BJ (cell line): Measurements from ENCODE around the gene TRIM59. TPM values are rescaled to one million over a fixed set of nuclear protein-coding genes. Genes with fewer than 3 reads are reported as not detected.

ENCODE experiments used
- CTCF ChIA-PET: fragments of 350-600 bp; formaldehyde crosslinking; extraction: SDS; loops from one replicate; lab custom pipeline; 2021; ENCODE audit warnings: antibody characterized with exemption, inconsistent platforms; lab: Yijun Ruan, JAX
- POLR2A ChIA-PET: fragments of 300-600 bp; sonication (Branson Sonifier 250); formaldehyde crosslinking; extraction: SDS; loops from one replicate; lab custom pipeline; 2021; ENCODE audit warnings: antibody characterized with exemption; lab: Charles Lee
- DNase-seq: peaks from one replicate; pipeline ENCODE4 v3.0.0-alpha.2; 2011; ENCODE audit warnings: low read depth
- H3K27me3 ChIP-seq: 2 replicates; pipeline ENCODE4 v1.6.0; 2011; ENCODE audit warnings: low read length; ENCODE audit not compliant: control insufficient read depth, insufficient read depth
- H3K36me3 ChIP-seq: 2 replicates; pipeline ENCODE4 v1.5.1; 2011; ENCODE audit warnings: low read length; ENCODE audit not compliant: control insufficient read depth, insufficient read depth
- H3K4me3 ChIP-seq: 2 replicates; pipeline ENCODE4 v1.5.1; 2011; ENCODE audit warnings: low read depth, mild to moderate bottlenecking, control low read depth, low read length
- polyA plus RNA-seq: library from polyadenylated mRNA; depleted of rRNA; stranded (reverse); fragments of >200 nt; gene quantifications from 2 replicates; pipeline ENCODE4 v1.2.3, GENCODE V29; 2011
- TF ChIP-seq, protein P1 (sequence below): IDR thresholded peaks from 2 replicates; pipeline ENCODE4 v1.5.1; 2011; ENCODE audit warnings: low read depth, mild to moderate bottlenecking, control low read depth, inconsistent platforms, low read length, moderate library complexity; ENCODE audit not compliant: insufficient read depth

Gene TRIM59
- polyA plus RNA-seq, 1 experiment: 10.3 TPM

DNA sequence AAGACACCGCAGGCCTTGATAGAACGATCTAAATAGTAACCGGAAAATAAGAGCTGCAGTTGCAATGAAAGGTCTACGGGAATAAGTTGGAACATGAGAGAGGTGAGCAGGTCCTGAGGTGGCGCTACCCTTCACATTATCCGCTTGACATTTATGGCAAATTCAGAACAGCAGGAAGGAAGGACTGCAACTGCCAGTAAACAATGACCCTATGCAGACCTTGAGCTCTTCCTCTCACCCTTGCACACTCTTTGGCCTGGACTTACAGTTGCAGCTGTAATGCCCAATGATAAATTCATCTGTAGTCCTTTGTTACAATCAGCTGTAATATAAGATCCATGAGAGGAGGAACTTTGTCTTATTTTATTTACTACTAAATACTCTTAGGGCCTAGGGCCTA, 32.3 kb upstream of the TRIM59 start:
- ChIA-PET POLR2A (no interaction called here), CTCF (interaction anchor here (0.9 to 1.3 kb wide), 3 partner anchors 31 to 67 kb away, joined by 3 to 4 read pairs (median 3); no protein-coding TSS in a partner anchor)
- no peak for DNase-seq
- Histone ChIP-seq H3K27me3 (no peaks in the 10 kb centered on the region), H3K36me3 (no peaks in the 10 kb centered on the region), H3K4me3 (no peak overlapping the region)
- TF ChIP-seq, protein P1, sequence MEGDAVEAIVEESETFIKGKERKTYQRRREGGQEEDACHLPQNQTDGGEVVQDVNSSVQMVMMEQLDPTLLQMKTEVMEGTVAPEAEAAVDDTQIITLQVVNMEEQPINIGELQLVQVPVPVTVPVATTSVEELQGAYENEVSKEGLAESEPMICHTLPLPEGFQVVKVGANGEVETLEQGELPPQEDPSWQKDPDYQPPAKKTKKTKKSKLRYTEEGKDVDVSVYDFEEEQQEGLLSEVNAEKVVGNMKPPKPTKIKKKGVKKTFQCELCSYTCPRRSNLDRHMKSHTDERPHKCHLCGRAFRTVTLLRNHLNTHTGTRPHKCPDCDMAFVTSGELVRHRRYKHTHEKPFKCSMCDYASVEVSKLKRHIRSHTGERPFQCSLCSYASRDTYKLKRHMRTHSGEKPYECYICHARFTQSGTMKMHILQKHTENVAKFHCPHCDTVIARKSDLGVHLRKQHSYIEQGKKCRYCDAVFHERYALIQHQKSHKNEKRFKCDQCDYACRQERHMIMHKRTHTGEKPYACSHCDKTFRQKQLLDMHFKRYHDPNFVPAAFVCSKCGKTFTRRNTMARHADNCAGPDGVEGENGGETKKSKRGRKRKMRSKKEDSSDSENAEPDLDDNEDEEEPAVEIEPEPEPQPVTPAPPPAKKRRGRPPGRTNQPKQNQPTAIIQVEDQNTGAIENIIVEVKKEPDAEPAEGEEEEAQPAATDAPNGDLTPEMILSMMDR: no peak

DNA sequence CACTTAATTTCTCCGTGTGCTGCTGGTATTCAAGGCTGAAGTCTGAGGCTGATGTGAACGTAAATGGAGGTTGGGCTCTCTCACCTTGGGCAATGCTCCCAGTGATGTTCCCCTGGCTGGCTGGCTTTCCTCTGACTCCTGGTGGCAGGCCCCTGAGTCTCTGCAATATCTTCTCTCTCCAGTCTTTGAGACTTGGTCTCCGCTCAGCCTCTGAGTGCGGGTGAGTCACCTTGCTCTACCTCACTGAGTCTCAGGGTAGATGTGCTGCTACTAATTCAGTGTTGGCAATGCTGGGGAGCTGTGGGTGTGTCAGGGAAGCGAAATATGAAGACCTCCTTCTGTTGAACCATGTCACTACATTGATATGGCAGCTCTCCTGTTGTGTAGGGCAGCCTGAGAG, 31.3 kb upstream of the TRIM59 start:
- Histone ChIP-seq H3K27me3 (no peaks in the 10 kb centered on the region), H3K36me3 (no peaks in the 10 kb centered on the region), H3K4me3 (no peak overlapping the region)
- POLR2A ChIA-PET: no interaction called here
- no peak for DNase-seq
- TF ChIP-seq, protein P1: no peak
- CTCF ChIA-PET: interaction anchor here (0.6 to 1.3 kb wide), 2 partner anchors 23 to 30 kb away, joined by 3 to 4 read pairs; no protein-coding TSS in a partner anchor

DNA sequence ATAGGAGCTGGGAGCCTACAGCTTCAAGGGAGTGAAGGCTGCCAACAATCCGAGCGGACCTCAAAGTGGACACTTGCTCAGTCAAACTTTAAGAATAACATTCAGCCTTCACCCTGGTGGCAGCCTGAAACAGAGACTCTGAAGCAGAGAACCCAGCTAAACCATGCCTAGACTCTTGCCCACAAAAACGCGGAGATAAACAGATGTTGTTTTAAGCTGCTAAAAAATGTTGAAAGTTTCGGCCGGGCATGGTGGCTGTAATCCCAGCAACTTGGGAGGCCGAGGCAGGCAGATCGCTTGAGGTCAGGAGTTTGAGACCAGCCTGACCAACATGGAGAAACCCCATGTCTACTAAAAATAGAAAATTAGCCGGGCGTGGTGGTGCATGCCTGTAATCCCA, 29.8 kb upstream of the TRIM59 start:
- Histone ChIP-seq H3K4me3 (no peak overlapping the region), H3K27me3 (no peaks in the 10 kb centered on the region), H3K36me3 (no peaks in the 10 kb centered on the region)
- ChIA-PET CTCF (interaction anchor here (0.6 to 1.3 kb wide), 3 partner anchors 19 to 67 kb away, joined by 3 read pairs; no protein-coding TSS in a partner anchor), POLR2A (no interaction called here)
- TF ChIP-seq, protein P1: no peak
- no peak for DNase-seq

DNA sequence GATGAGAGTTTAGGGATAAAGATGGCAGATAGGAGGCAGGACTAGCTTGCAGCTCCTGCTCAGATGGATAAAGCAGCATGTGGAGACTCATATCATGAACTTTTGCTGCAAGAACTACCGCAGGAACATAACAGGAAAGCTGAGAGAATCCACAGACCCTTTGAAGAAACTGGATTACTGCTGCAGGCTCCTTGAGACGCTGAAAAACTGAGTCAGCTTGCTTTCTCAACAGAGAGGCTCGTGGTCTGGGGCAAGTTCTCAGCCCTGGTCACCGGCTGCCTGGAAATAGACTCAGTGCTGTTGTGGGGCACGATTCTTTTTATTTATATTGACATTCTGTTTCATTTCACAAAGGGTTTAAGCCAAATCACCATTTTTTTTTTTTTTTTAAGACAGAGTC, 28.8 kb upstream of the TRIM59 start:
- H3K36me3 ChIP-seq: no peaks in the 10 kb centered on the region
- TF ChIP-seq, protein P1: no peak
- no peak for DNase-seq
- H3K27me3 ChIP-seq: no peaks in the 10 kb centered on the region
- H3K4me3 ChIP-seq: no peak overlapping the region
- ChIA-PET POLR2A (no interaction called here), CTCF (interaction anchor here (0.6 to 1.3 kb wide), 4 partner anchors 20 to 124 kb away, joined by 3 to 4 read pairs (median 3); no protein-coding TSS in a partner anchor)

DNA sequence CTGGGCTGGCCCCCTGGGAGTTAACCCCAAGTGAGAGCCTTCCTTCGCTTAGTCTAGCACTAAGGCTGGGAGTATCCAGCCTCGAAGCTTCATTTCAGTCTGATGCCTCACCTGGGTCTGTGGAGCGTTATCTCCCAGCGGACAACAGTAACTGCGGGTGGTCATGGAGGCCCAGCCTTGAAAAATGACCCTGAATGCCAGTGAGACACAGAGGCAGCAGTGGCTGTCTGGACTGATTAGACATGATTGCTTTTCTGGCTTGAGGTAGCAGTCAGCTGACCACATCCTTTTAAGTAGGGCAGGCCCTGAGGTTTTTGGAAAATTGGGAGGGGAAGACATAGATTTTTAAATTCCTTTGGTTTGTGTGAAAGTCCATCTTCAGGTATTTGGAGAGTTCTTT, 28.2 kb upstream of the TRIM59 start:
- no peak for DNase-seq
- TF ChIP-seq, protein P1: no peak
- no peaks in the 10 kb centered on the region for H3K36me3 ChIP-seq
- ChIA-PET CTCF (no interaction called here), POLR2A (no interaction called here)
- H3K4me3 ChIP-seq: no peak overlapping the region
- H3K27me3 ChIP-seq: no peaks in the 10 kb centered on the region
